Kidney capillary endothelial cell (primary cell): ENCODE data around the gene TCOF1.

Experiments used
- DNase-seq: peaks from one replicate; pipeline ENCODE4 v3.0.0-alpha.2; 2018; ENCODE audit warnings: low spot score

The TCOF1 gene

DNA sequence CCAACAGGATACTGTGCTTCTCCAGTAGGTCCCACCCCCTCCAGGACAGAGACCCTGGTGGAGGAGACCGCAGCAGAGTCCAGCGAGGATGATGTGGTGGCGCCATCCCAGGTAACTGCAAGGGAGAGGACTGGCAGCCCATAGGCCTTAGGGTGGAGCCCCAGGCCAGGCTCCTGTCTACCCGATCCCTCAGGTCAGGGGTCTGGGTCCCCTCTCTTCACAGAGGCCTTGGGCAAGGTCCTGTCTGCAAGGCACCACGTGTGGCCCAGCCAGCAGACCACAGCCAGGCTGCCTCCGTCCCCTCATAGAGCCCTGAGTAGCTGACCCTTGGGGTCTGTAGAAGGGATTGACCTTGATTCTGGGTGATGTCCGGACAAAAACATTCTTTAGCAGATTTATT, 35.2 kb downstream of the TCOF1 start:
- no peak for DNase-seq

DNA sequence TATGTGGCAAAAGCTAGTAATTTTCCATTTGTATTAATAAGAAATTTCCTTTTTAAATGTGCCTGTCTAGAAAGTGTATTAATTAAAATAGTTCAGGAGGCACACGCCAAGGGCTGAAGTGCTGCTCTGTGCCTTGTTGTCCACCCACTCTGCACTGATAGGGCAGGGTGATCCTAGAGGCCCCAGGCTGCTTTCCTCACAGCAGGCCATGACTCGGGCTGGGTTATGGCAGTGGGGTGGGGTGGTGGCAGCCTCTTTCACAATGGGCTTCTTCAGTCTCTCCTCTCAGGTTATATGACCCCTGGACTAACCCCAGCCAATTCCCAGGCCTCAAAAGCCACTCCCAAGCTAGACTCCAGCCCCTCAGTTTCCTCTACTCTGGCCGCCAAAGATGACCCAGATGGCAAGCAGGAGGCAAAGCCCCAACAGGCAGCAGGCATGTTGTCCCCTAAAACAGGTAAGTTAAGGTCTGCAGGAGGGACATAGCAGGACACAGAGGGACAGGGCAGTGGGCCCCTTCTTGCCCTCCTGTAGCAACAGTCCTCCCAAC, 35.7 kb downstream of the TCOF1 start:
- no peak for DNase-seq

DNA sequence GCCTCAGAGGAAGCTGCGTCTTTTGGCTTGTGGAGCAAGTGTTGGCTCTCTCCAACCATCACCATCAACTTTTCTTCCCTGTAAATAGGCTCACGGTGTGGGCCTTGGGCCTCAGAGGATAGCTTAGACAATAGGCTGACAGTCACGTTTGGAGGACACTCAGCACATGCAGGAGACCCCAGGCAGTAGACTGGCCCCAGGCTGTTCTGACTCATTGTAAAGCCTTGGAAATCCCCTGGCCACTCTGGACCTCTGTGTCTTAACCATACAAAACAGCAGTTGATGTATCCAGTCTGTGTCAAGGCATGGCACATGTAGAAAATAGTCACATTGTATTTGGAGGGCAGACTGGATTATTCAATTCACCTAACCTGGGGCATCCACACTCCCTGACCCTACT, 36.6 kb downstream of the TCOF1 start:
- DNase-seq, result no peak

DNA sequence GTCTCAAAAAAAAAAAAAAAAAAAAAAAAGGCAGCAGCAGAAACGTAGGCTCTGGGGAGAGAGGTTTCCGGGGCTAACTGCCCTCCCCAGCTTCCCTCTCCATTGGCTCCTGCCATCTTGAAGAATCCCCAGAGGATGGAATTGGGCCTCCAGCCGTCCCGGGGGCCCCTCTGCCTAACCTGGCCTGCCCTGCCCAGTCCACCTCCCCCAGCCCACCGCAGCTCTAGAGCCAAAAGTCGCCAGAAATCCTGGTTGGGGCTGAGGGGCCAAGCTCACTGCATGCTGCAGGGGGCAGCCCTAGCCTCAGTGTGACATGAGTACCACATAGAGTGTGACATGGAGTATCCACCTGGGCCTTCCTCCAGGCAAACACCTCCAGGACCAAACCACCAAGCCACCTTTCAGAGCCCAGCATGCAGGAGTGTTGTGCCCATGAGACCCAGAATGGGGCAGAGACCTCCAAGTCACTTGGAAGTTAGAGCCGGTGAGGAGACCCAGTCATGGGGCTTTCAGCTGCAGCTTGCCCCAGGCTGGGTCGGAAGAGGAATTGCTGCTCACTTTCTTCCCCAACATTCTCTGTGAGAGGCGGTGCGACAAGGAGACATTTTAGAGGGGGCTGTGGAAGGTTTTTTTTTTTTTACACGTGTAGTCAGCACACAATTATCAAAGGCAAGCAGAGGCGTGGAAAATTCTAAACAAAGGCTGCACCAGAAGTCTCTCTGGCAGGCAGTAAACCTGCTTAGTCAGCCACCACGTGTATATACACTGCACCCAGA, 37.6 kb downstream of the TCOF1 start:
- DNase-seq, result no peak

DNA sequence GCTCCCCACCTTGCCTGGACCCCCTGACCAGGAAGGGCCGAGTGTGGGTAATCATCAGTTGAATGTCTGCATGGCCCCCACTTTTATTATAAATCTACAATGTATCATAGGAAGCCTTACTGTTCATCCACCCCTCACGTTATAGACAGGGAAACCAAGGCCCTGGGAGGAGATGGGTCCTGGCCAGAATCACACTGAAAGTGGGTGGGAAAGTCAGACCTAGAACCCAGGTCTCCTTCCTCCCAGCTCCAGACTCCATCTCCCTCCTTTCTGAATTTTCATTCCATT, 38.1 kb downstream of the TCOF1 start:
- DNase-seq, result no peak

DNA sequence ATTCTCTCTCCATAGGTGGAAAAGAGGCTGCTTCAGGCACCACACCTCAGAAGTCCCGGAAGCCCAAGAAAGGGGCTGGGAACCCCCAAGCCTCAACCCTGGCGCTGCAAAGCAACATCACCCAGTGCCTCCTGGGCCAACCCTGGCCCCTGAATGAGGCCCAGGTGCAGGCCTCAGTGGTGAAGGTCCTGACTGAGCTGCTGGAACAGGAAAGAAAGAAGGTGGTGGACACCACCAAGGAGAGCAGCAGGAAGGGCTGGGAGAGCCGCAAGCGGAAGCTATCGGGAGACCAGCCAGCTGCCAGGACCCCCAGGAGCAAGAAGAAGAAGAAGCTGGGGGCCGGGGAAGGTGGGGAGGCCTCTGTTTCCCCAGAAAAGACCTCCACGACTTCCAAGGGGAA, 38.8 kb downstream of the TCOF1 start:
- DNase-seq, result no peak

DNA sequence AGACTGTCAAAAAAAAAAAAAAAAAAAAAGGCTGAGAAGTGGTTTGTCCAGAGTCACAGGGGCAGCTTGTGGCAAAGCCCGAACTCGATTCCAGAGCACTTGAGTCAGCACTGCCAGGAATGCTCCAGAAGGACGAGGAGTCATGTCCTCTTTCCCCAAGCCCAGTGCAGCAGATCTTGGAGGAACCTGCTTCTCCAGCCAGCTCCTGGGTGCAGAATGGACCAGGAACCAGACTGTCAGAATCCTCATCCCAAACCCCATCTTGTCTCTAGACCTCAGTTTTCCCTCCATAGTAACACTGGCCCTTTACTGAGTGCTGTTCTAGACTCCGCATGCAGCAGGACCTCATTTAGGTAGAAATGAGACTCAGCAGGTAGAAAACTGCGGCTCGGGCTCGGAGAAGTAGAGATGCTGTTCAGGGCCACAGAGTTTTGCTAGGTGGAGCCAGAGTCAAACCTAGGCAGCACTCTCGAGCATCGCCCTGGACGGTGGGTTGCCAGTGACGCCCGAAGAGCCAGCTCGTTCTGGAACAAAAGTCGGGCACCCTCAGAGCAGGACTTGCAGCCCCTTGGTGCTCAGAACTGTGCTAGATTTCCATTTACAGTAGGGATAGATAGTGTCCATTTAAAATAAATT, 39.8 kb downstream of the TCOF1 start:
- no peak for DNase-seq

DNA sequence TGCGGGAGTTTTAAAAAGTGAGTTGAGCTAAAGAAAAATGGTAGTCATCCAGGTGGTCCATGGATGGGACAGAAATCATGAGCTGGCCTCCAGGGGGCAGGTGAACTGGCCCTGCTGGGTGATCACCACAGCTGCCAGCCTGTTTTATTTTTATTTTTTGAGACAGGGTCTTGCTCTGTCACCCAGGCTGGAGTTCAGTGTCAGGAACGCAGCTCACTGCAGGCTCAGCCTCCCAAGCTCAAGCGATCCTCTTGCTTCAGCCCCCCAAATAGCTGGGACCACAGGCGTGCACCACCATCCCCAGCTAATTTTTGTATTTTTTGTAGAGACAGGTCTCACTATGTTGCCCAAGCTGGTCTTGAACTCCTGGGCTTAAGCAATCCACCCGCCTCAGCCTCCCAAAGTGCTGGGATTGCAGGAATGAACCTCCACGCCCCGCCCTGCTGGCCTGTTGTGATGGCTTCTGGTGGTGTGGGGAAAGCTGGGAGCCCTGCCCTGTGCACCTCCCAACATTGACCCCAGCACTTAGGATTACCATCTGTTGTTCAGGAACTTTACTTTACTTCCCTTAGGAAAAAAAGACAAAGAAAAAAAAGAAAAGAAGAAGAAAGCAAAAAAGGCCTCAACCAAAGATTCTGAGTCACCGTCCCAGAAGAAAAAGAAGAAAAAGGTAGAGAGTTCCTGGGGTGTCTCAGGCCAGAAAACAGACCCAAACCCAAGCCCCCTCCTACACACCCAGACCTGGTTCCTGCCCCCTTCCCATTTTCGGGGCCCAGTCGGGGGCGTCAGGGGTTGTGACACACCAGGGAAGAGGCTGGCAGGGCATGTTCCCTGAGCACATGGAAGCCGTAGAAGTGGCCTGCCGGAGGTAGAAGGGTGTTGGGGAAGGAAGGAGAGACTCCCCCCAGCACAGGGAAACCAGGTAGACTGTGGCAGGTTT, 40.6 kb downstream of the TCOF1 start:
- no peak for DNase-seq

DNA sequence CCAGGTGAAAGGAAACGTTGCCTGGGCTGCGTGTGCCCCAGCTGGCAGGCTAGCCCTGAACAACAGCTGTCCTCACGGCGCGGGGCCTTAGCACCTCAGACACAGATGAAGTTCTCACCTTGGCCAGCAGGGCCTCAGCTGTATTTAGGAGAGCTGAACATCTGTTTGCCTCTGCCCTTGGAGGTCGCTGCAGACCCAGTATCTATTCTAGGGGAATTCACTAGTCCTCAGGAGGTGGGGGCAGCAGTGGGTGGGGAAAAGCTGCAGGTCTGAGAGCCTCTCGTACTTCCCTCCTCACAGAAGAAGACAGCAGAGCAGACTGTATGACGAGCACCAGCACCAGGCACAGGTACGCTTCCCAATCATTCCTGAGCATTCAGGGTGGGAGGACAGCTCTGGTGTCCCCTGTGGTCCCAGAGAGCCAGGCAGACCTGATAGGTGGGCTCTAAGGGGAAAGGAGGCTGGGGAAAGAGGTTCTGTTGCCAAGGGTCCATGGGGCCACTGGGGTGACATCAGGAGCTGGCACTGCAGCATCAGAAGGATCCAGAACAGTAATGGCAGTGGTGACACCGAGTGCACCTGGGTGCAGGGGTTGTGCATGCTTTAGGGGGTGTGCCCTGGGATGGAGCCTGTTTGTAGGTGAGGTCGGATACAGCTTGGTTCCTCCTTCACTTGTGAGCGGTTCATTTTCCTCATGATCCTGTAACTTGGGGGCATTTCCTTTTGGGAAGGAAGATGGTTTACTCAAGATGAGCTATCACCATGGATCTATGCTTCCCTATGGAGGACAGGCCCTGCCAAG, 41.4 kb downstream of the TCOF1 start:
- no peak for DNase-seq

DNA sequence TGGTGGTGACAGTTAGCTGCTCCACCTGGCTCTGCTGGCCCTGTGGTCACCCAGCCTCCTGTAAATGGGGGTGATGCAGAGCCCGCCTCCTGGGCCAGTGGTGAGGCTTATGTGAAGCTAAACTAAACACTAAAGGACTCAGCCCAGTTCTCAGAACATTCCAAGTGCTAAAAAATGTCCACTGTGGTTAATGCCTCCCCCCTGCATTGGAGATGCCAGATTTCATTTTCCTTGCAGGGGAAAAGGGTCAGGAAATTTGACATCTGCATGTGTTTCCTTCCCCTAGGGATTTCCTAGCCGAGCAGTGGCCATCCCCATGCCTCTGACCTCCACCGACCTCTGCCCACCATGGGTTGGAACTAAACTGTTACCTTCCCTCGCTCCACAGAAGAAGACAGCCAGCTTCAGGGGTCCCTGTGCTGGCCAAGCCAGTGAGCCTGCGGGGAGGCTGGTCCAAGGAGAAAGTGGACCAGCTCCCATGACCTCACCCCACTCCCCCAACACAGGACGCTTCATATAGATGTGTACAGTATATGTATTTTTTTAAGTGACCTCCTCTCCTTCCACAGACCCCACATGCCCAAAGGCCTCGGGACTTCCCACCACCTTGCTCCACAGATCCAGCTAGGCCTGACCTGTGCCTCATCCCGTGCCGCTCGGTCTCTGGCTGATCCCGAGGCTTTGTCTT, 42.2 kb downstream of the TCOF1 start:
- no peak for DNase-seq

DNA sequence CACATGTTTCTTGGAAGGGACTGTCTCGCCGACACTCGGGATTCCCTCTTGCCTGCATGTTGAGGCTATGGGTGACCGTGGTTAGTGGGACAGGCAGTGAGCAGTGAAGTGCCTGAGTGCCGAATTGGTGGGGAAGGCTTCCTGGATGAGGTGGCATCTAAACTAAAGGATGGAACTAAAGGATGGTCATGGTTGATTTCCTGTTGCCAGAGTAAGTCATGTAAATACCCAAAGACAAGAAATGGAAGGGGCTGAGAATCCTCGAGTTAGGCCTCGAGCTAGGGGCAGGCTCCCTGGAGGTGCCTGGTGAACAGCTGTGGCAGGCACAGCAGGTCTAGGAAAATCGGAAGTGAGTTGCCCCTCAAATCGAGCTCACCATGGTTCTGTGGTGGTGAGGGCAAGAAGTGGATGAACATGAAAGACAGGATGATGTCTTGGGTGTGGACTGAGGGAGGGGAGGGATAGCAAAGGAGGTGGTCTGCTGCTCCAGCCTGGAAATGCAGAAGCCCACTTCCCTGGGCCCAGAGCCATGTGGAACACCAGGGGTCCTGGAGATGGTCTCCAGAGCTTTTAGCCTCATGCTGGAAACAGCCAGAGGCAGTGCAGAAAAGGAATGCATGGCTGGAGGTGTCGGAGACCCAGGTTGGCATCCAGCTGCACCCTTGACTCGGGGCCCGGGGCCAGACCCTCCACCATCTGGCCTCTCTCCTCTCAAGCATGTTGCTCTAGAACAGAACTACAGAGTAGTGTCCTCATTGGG, 43.0 kb downstream of the TCOF1 start:
- no peak for DNase-seq

DNA sequence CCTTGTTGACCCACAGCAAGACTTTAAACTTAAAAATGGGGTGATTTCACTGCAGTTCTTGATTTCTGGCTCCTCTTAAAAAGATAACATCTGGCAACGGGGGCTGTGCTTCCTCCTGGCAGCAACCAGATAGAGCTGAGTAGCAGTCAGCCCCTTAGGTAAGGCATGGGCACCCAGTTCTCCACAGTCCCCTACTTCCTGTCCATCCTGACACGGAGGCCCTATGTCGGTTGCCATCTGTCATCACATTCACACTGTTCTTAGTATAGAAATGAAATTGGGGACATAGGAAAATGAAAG, 43.5 kb downstream of the TCOF1 start:
- no peak for DNase-seq

DNA sequence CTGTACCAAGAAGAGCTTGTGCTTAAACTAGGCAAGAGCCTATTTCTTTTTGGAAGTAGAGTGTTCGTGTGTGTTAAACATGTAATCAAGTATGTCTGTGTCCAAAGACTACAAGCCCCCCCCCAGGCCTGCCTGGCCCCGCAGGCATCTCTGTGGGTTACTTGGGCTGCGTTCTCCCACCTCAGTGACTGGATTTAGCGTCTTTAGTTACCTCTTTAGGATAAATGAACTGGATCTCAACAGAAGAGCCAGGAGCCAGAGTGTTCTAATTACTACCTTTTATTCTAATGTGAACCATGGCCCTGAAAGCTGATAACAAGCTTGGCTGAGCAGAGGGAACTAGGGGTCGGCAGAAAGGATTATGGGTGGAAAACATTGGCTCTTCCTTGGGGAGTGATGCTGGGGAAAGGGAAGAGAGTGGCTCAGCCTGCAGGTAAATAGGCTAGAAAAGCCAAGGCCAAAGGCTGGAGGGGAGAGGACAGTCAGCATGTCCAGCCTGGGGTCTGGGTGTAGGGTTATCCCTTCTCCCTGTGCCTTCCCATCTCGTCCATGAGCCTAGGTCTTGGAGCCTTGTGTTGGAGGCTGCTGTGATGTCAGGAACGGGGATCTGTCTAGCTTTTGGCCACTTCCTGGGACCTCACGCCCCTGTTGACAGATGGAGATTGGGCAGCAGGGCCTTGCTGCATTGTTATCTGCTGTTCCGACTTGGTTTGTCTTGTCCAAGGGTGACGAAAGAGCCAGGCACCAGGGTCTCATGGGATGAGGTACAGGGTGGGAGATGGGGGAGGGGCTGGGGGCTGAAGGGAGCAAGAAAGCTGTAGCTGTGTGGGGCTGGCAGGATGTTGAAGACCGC, 44.1 kb downstream of the TCOF1 start:
- DNase-seq, result no peak

DNA sequence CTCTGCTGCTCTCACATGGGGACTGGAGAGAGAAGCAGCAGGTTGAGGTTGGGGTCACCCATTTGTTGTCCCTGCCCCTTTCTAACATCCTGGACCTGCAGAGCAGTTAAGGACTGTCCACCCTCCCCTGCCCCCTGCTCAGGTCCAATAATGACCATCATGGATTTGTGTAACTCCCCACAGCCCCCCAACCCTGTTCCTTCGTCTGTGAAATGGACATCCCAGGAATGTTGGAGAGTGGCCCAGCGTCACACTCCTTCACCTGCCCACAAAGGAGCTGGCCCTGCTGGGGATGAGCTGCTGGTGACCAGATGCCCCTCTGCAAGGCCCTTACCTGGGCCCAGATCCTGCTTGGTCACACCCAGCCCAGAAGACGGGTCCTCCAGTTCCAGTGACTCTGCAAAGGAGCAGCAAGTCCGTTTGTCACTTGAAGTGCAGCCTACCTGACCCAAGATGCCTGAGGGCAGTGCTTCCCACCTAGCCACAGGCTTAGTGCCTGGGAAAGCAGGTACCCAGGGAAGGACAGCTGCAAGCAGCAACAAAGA, 44.8 kb downstream of the TCOF1 start:
- no peak for DNase-seq

DNA sequence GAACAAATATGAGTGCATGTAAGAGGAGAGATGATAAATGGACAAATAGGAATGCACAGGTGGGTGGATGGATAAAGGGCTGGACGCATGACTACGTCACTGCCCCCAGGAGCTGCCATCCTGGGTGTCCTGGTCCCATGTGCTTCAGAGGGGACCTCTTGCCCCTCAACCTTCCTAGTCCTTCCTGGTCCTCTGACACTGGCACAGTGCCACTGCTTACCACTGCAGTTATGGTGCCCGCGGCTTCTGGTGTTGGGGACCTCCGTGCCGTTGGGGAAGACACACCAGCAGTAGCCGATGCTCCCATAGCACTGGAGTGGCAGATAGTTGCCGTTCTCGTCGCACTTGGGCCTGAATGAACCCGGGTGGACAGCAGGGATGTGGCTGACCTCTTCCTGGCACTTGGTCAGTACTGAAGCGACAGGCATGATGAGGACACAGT, 45.4 kb downstream of the TCOF1 start:
- DNase-seq, result no peak

DNA sequence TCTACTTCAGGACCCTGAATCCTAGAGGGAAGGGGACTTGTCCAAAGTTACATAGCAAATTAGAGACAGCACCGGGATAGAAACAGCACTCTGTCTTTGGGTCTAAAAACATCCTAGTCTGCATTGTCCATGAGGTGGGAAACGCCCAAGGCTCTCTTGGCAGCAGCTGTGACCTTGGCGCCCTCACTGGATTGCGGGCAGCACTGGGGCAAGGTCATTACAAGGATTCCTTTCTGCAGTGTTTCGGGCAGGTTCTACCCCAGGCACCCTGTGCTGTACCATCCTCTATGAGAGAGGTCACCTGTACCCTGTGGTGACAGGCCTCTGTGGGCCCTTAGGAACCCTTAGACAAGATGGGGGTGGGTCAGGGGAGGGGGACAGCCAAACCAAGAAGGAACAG, 46.6 kb downstream of the TCOF1 start:
- DNase-seq, result no peak

DNA sequence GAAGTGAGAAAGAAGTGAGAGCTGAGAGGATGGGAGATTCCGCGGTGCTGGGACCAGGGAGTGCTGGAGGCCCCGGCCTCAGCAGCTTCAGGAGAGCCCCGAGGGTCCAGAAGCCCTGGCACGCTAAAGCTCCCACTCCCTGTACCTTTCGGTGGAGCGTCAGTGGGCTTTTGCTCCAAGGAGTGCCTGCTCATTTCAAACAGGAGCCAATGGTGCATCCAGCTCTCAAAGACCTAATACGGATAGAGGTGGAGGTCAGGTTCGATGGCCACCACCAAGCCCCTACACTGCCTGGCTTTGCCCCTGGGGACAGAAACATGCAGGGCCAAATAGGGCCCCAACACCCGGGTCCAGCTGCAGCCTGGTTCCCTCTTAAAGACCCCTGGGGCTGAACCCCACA, 47.0 kb downstream of the TCOF1 start:
- DNase-seq, result no peak

DNA sequence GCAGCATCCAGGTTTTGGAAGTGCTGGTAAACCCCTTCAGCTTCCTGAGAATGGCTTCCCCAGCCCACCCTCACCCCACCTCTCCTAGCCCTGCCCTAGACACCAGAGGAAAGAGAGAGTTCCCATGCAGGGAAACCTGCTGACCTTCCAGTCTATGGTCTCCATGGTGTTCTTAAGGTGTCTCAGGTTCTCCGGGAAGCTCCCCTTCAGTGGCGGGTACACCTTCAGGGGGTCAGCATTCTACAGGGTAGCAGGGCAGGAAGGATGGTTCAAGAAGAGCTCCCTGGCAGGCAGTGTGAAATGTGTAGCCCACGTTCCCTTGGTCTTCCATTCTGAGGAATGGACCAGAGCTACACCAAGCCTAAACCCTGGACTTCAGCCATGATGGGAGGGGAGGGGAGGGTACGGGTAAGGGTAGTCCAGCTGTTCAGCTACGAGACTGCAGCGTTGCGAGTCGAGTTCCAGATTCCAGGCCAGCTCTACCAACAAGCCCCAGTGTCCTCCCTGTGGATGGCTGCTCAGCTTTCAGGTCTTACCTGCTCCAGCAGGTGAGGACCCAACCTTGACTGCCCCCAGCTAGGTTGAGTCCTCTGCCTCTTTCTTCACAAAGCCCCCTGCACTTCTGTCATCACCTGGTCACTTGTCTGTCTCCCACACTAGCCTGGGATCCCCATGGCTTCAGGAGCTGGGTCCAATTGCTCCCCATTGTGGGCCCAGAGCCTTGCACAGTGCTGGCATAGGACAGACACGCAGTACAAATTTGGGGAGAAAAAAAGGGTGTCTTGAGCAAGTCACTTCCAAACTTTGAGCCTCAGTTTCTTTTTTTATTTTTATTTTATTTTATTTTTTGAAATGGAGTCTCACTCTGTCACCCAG, 47.7 kb downstream of the TCOF1 start:
- no peak for DNase-seq
